Astrocyte of the spinal cord (primary cell): ENCODE measurements around the gene BMP8A.

Experiments used
- DNase-seq: peaks from one replicate; pipeline ENCODE4 v3.0.0; 2011; ENCODE audit warnings: low read depth, low spot score
- H3K4me3 ChIP-seq: 2 replicates; pipeline ENCODE4 v1.5.1; 2011; ENCODE audit warnings: low read depth, mild to moderate bottlenecking, low read length, moderate library complexity
- in situ Hi-C: cut with HindIII; loops from 2 replicates; pipeline ENCODE4 v1.10.0; 2017; ENCODE audit warnings: low sequenced_read_pairs
- TF ChIP-seq, protein P1 (sequence below): IDR thresholded peaks from 2 replicates; pipeline ENCODE4 v1.5.1; 2012; ENCODE audit warnings: low read depth, mild to moderate bottlenecking, low read length, inconsistent platforms

BMP8A gene

DNA sequence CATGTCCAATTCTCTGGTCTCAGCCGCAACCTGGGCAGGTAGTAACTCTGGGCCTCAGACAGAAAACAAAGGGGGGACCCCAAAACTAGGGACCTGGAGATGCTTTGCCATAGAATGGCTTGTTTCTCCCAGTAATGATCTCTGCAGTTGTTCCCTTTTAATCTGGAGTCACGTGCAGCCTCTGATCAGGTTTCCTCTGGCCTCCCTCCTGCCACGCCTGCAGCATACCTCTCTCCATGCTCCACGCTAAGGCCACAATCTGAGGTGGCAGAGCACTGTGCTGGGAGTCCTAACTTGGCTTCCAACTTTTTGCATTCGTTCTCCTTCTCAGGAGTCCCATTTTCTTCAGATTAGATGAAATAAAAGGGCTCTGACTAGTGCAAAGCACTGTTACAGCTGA, 83.2 kb downstream of the BMP8A start:
- in situ Hi-C loops, result no loop called here
- peak overlapping the region; percentile 87 for H3K4me3 ChIP-seq
- TF ChIP-seq, protein P1, sequence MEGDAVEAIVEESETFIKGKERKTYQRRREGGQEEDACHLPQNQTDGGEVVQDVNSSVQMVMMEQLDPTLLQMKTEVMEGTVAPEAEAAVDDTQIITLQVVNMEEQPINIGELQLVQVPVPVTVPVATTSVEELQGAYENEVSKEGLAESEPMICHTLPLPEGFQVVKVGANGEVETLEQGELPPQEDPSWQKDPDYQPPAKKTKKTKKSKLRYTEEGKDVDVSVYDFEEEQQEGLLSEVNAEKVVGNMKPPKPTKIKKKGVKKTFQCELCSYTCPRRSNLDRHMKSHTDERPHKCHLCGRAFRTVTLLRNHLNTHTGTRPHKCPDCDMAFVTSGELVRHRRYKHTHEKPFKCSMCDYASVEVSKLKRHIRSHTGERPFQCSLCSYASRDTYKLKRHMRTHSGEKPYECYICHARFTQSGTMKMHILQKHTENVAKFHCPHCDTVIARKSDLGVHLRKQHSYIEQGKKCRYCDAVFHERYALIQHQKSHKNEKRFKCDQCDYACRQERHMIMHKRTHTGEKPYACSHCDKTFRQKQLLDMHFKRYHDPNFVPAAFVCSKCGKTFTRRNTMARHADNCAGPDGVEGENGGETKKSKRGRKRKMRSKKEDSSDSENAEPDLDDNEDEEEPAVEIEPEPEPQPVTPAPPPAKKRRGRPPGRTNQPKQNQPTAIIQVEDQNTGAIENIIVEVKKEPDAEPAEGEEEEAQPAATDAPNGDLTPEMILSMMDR, result no peak
- peak; percentile 4 for DNase-seq
